IMR-90 (cell line): Measurements from ENCODE around the gene LSM7. TPM values are rescaled to one million over a fixed set of nuclear protein-coding genes. Genes with fewer than 3 reads are reported as not detected.

Experiments used
- ATAC-seq: fragments of 200-7000 bp; cut with Tn5 transposase; 2 replicates; pipeline ENCODE4 v1.9.1; 2020; ENCODE audit warnings: low read depth, mild to moderate bottlenecking, moderate library complexity
- BruUV-seq: library from RNA; stranded (reverse); fragments of 400-500 nt; replicated peaks from 2 replicates; lab custom pipeline; 2021; lab: Mats Ljungman, UMichigan
- CTCF ChIA-PET: fragments of 300-600 bp; formaldehyde crosslinking; extraction: SDS; loops from one replicate; lab custom pipeline; 2021; ENCODE audit warnings: antibody characterized with exemption; lab: Yijun Ruan, JAX
- POLR2A ChIA-PET: fragments of 300-600 bp; sonication (Branson Sonifier 250); formaldehyde crosslinking; loops from one replicate; lab custom pipeline; 2022; ENCODE audit warnings: antibody characterized with exemption; ENCODE audit not compliant: unreplicated experiment; lab: Charles Lee
- DNase-seq: peaks from one replicate; pipeline ENCODE4 v3.0.0; 2013
- H2AFZ ChIP-seq: replicated peaks from 2 replicates; pipeline ENCODE3; 2013; ENCODE audit warnings: low read length, mild to moderate bottlenecking; ENCODE audit not compliant: poor library complexity
- H2AK5ac ChIP-seq: 2 replicates; pipeline ENCODE4 v1.6.1; 2013; ENCODE audit warnings: low read depth, low read length, inconsistent platforms
- H2AK9ac ChIP-seq: replicated peaks from 2 replicates; pipeline ENCODE3; 2013; ENCODE audit warnings: mild to moderate bottlenecking, low read depth, low read length, moderate library complexity; ENCODE audit not compliant: poor library complexity
- H2BK120ac ChIP-seq: 2 replicates; pipeline ENCODE4 v1.6.1; 2013; ENCODE audit warnings: low read depth, low read length, inconsistent platforms
- H2BK15ac ChIP-seq: 3 replicates; pipeline ENCODE4 v1.6.1; 2013; ENCODE audit warnings: low read depth, low read length, inconsistent platforms
- H2BK20ac ChIP-seq: 2 replicates; pipeline ENCODE4 v1.6.1; 2013; ENCODE audit warnings: low read depth, mild to moderate bottlenecking, inconsistent platforms, low read length, moderate library complexity
- H2BK5ac ChIP-seq: 2 replicates; pipeline ENCODE4 v1.6.1; 2013; ENCODE audit warnings: mild to moderate bottlenecking, low read depth, low read length, inconsistent platforms; ENCODE audit not compliant: poor library complexity, severe bottlenecking
- H3K14ac ChIP-seq: replicated peaks from 2 replicates; pipeline ENCODE4 v1.6.1; 2013; ENCODE audit warnings: low read depth, low read length, inconsistent platforms
- H3K18ac ChIP-seq: 2 replicates; pipeline ENCODE4 v1.6.1; 2013; ENCODE audit warnings: low read depth, low read length, control low read depth
- H3K23ac ChIP-seq: 2 replicates; pipeline ENCODE4 v1.6.1; 2013; ENCODE audit warnings: low read depth, low read length, inconsistent platforms
- H3K27ac ChIP-seq: 2 replicates; pipeline ENCODE4 v1.5.1; 2013; ENCODE audit warnings: mild to moderate bottlenecking, control low read depth, low read length; ENCODE audit not compliant: insufficient read depth
- H3K27me3 ChIP-seq: 2 replicates; pipeline ENCODE4 v1.6.1; 2013; ENCODE audit warnings: low read length; ENCODE audit not compliant: control insufficient read depth, insufficient read depth
- H3K36me3 ChIP-seq: 2 replicates; pipeline ENCODE4 v1.6.1; 2013; ENCODE audit warnings: low read length, mixed read lengths; ENCODE audit not compliant: control insufficient read depth, insufficient read depth
- H3K4ac ChIP-seq: 2 replicates; pipeline ENCODE4 v1.6.1; 2013; ENCODE audit warnings: low read depth, low read length, inconsistent platforms
- H3K4me1 ChIP-seq: 2 replicates; pipeline ENCODE4 v1.6.1; 2013; ENCODE audit warnings: low read length, mixed read lengths; ENCODE audit not compliant: control insufficient read depth, insufficient read depth
- H3K4me2 ChIP-seq: 2 replicates; pipeline ENCODE4 v1.6.1; 2013; ENCODE audit warnings: low read depth, mild to moderate bottlenecking, control low read depth, low read length, moderate library complexity
- H3K4me3 ChIP-seq: 2 replicates; pipeline ENCODE4 v1.5.1; 2013; ENCODE audit warnings: low read depth, mild to moderate bottlenecking, control low read depth, low read length, moderate library complexity; ENCODE audit not compliant: insufficient read depth
- H3K56ac ChIP-seq: 2 replicates; pipeline ENCODE4 v1.6.1; 2013; ENCODE audit warnings: low read length, inconsistent platforms; ENCODE audit not compliant: insufficient read depth; ENCODE audit errors: extremely low read depth
- H3K79me1 ChIP-seq, 2 experiments: 2 replicates each; pipeline ENCODE4 v1.6.1; 2013; ENCODE audit warnings: low read length in 2 of 2, inconsistent platforms in 1 of 2, low read depth in 1 of 2
- H3K9ac ChIP-seq: 2 replicates; pipeline ENCODE4 v1.6.1; 2013; ENCODE audit warnings: low read depth, low read length, control low read depth
- H3K9me1 ChIP-seq: 2 replicates; pipeline ENCODE4 v1.6.1; 2013; ENCODE audit warnings: low read length, inconsistent platforms; ENCODE audit not compliant: insufficient read depth
- H3K9me3 ChIP-seq: 2 replicates; pipeline ENCODE4 v1.6.1; 2013; ENCODE audit warnings: low read length; ENCODE audit not compliant: control insufficient read depth, insufficient read depth
- H4K20me1 ChIP-seq: 2 replicates; pipeline ENCODE4 v1.6.1; 2013; ENCODE audit warnings: low read length, inconsistent platforms; ENCODE audit not compliant: insufficient read depth
- H4K5ac ChIP-seq: 2 replicates; pipeline ENCODE4 v1.6.1; 2013; ENCODE audit warnings: mild to moderate bottlenecking, low read depth, low read length, control low read depth
- H4K8ac ChIP-seq, 2 experiments: 2 replicates each; pipeline ENCODE4 v1.6.1; 2013; ENCODE audit warnings: low read depth in 2 of 2, low read length in 2 of 2, control low read depth in 1 of 2, inconsistent platforms in 1 of 2
- H4K91ac ChIP-seq: 2 replicates; pipeline ENCODE4 v1.6.1; 2013; ENCODE audit warnings: low read depth, low read length, inconsistent platforms; ENCODE audit not compliant: insufficient read depth
- BHLHE40 ChIP-seq: fragments of 150-350 bp; IDR thresholded peaks from 2 replicates; pipeline ENCODE4 v1.6.1; 2016; ENCODE audit warnings: mild to moderate bottlenecking, low read depth, low read length
- CEBPB ChIP-seq: IDR thresholded peaks from 2 replicates; pipeline ENCODE4 v1.6.1; 2012; ENCODE audit warnings: low read depth, low read length, improper control_type of control experiment
- CHD1 ChIP-seq: IDR thresholded peaks from 2 replicates; pipeline ENCODE4 v1.6.1; 2012; ENCODE audit warnings: low read depth, low read length, improper control_type of control experiment
- CTCF ChIP-seq: conservative IDR thresholded peaks from 2 replicates; pipeline ENCODE4 v1.5.1; 2012; ENCODE audit warnings: mild to moderate bottlenecking, low read depth, low read length, improper control_type of control experiment
- ELK1 ChIP-seq: fragments of 150-350 bp; IDR thresholded peaks from 2 replicates; pipeline ENCODE4 v1.6.1; 2016; ENCODE audit warnings: low read depth, mild to moderate bottlenecking, low read length, moderate library complexity, borderline replicate concordance
- FOS ChIP-seq: fragments of 150-350 bp; IDR thresholded peaks from 2 replicates; pipeline ENCODE4 v1.6.1; 2016; ENCODE audit warnings: low read depth, low read length
- MAFK ChIP-seq: IDR thresholded peaks from 2 replicates; pipeline ENCODE4 v1.6.1; 2012; ENCODE audit warnings: low read depth, low read length, improper control_type of control experiment
- MAZ ChIP-seq: IDR thresholded peaks from 2 replicates; pipeline ENCODE4 v1.6.1; 2012; ENCODE audit warnings: low read depth, mild to moderate bottlenecking, low read length, improper control_type of control experiment, moderate library complexity, borderline replicate concordance
- MXI1 ChIP-seq: IDR thresholded peaks from 2 replicates; pipeline ENCODE4 v1.6.1; 2012; ENCODE audit warnings: low read depth, mild to moderate bottlenecking, low read length, moderate library complexity, borderline replicate concordance
- NFE2L2 ChIP-seq: fragments of 150-350 bp; IDR thresholded peaks from 2 replicates; pipeline ENCODE4 v1.6.1; 2016; ENCODE audit warnings: low read depth, mild to moderate bottlenecking, low read length
- POLR2A ChIP-seq: IDR thresholded peaks from 2 replicates; pipeline ENCODE4 v1.6.1; 2012; ENCODE audit warnings: mild to moderate bottlenecking, low read depth, low read length
- RAD21 ChIP-seq: IDR thresholded peaks from 2 replicates; pipeline ENCODE4 v1.6.1; 2012; ENCODE audit warnings: low read length, improper control_type of control experiment
- RCOR1 ChIP-seq: IDR thresholded peaks from 2 replicates; pipeline ENCODE4 v1.6.1; 2012; ENCODE audit warnings: mild to moderate bottlenecking, low read length, improper control_type of control experiment; ENCODE audit not compliant: insufficient replicate concordance
- RFX5 ChIP-seq: IDR thresholded peaks from 2 replicates; pipeline ENCODE4 v1.8.0; 2012; ENCODE audit warnings: low read depth, mild to moderate bottlenecking, low read length, moderate library complexity
- SMC3 ChIP-seq: fragments of 150-350 bp; IDR thresholded peaks from 2 replicates; pipeline ENCODE4 v1.6.1; 2016; ENCODE audit warnings: low read depth, mild to moderate bottlenecking, antibody characterized with exemption, low read length, moderate library complexity
- WGBS, 2 experiments: methylation state at CpG; one replicate each; pipeline versions ENCODE4 v1.1.5 to v1.1.7; 2013; ENCODE audit warnings: missing lambda C conversion rate in 2 of 2; ENCODE audit not compliant: insufficient read length in 1 of 2; ENCODE audit errors: extremely low coverage in 2 of 2; 5-methylcytosine and 5-hydroxymethylcytosine counted together
- dilution Hi-C: fragments of 300-500 bp; cut with HindIII; formaldehyde crosslinking; loops from one replicate; pipeline ENCODE4 v1.14.3; 2018; ENCODE audit warnings: low sequenced_read_pairs; ENCODE audit not compliant: unreplicated experiment
- in situ Hi-C: fragments of 300-500 bp; cut with MboI; formaldehyde crosslinking; loops from 3 replicates; pipeline ENCODE4 v1.14.3; 2019; ENCODE audit warnings: low sequenced_read_pairs, inconsistent platforms, mixed read lengths
- intact Hi-C: fragments of 100-400 bp; cut with micrococcal nuclease; formaldehyde crosslinking; loops from 2 replicates; pipeline ENCODE4 v1.10.0; 2022
- polyA plus RNA-seq, 3 experiments: library from polyadenylated mRNA; depleted of rRNA; stranded (reverse); fragments of >200 nt; gene quantifications; 2 replicates each; pipeline ENCODE4 v1.2.3, GENCODE V29; 2012; ENCODE audit warnings: low replicate concordance in 1 of 3
- total RNA-seq: library from RNA; depleted of rRNA; stranded (reverse); fragments of >200 nt; gene quantifications from 2 replicates; pipeline ENCODE4 v1.2.3, GENCODE V29; 2012
- TF ChIP-seq, protein P1 (sequence below): fragments of 150-350 bp; IDR thresholded peaks from 2 replicates; pipeline ENCODE4 v1.6.1; 2017; ENCODE audit warnings: mild to moderate bottlenecking, antibody characterized with exemption, low read length, low read depth

The LSM7 gene
- total and polyA plus RNA-seq, 2 of the 4 experiments (the other 2 are of a cell fraction): 145 to 708 TPM

GRCh38 chr19:2326699-2327360 is 1.6 kb downstream of the LSM7 start:
- no peak overlapping the region; the same call in 1 of the 2 replicates for H3K23ac ChIP-seq
- no peak for ATAC-seq
- H4K91ac ChIP-seq: no peak overlapping the region
- WGBS, 2 experiments: 95% methylated on average over 5 of the region's 16 CpGs; no CpG with 5 or more reads in 1 of the 2 experiments
- H3K27me3 ChIP-seq: no peaks in the 10 kb centered on the region
- H3K4ac ChIP-seq: no peak overlapping the region
- H3K9me3 ChIP-seq: no peaks in the 10 kb centered on the region
- H2BK120ac ChIP-seq: no peak overlapping the region
- no peak overlapping the region for H4K5ac ChIP-seq
- H2BK20ac ChIP-seq: no peak overlapping the region
- peaks cover 4% of the 10 kb centered on the region for H3K4me1 ChIP-seq
- no peak overlapping the region for H2BK5ac ChIP-seq
- no peak overlapping the region for H3K56ac ChIP-seq
- TF ChIP-seq RAD21 (no peak), BHLHE40 (no peak), ELK1 (no peak), MXI1 (no peak), NFE2L2 (no peak), FOS (no peak), RFX5 (no peak), CEBPB (no peak), MAFK (no peak), RCOR1 (no peak), SMC3 (no peak), MAZ (no peak), CHD1 (no peak), CTCF (no peak), POLR2A (no peak)
- TF ChIP-seq, protein P1, sequence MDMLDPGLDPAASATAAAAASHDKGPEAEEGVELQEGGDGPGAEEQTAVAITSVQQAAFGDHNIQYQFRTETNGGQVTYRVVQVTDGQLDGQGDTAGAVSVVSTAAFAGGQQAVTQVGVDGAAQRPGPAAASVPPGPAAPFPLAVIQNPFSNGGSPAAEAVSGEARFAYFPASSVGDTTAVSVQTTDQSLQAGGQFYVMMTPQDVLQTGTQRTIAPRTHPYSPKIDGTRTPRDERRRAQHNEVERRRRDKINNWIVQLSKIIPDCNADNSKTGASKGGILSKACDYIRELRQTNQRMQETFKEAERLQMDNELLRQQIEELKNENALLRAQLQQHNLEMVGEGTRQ: no peak
- H3K18ac ChIP-seq: no peak overlapping the region
- BruUV-seq: no TSS peak
- no peak overlapping the region for H3K4me2 ChIP-seq
- dilution Hi-C loops (no loop called here), in situ Hi-C loops (no loop called here), intact Hi-C loops (loop anchor here (5.0 kb wide), 2 partner anchors 65 to 285 kb away; no protein-coding TSS in a partner anchor)
- peaks cover 23% of the 10 kb centered on the region for H4K20me1 ChIP-seq
- no peak overlapping the region for H4K8ac ChIP-seq
- no peak overlapping the region for H2BK15ac ChIP-seq
- CTCF ChIA-PET: interaction anchor here (0.6 kb wide), 1 partner anchor 363 kb away, joined by 4 read pairs; no protein-coding TSS in a partner anchor
- POLR2A ChIA-PET: no interaction called here
- H3K4me3 ChIP-seq: no peak overlapping the region
- H3K79me1 ChIP-seq: peaks cover 32 to 72% of the 10 kb centered on the region in 2 experiments
- DNase-seq: no peak
- H3K27ac ChIP-seq: no peak overlapping the region
- H3K9me1 ChIP-seq: no peaks in the 10 kb centered on the region
- no peak overlapping the region for H3K9ac ChIP-seq
- no peak overlapping the region for H3K14ac ChIP-seq
- H2AFZ ChIP-seq: peak overlapping the region; percentile 11
- H2AK9ac ChIP-seq: peak overlapping the region; percentile 65
- no peak overlapping the region for H2AK5ac ChIP-seq
- peaks cover 32% of the 10 kb centered on the region for H3K36me3 ChIP-seq
